WTC11 (cell line): ENCODE measurements around the gene OGG1.

Experiments
- ATF3 ChIP-seq: sonication (generic); formaldehyde crosslinking; conservative IDR thresholded peaks from 2 replicates; pipeline ENCODE4 v1.8.1; 2022; ENCODE audit warnings: mild to moderate bottlenecking, missing genetic modification reagents
- CREB1 ChIP-seq: sonication (generic); formaldehyde crosslinking; IDR thresholded peaks from 2 replicates; pipeline ENCODE4 v1.8.0; 2023; ENCODE audit warnings: mild to moderate bottlenecking, missing genetic modification reagents
- NR2C2 ChIP-seq: sonication (generic); formaldehyde crosslinking; IDR thresholded peaks from 2 replicates; pipeline ENCODE4 v1.8.0; 2022; ENCODE audit warnings: mild to moderate bottlenecking, missing genetic modification reagents
- STAT6 ChIP-seq: sonication (generic); formaldehyde crosslinking; conservative IDR thresholded peaks from 2 replicates; pipeline ENCODE4 v1.8.1; 2023; ENCODE audit warnings: mild to moderate bottlenecking, low read depth, missing genetic modification reagents, moderate library complexity
- TEAD4 ChIP-seq: sonication (generic); formaldehyde crosslinking; IDR thresholded peaks from 2 replicates; pipeline ENCODE4 v1.8.0; 2022; ENCODE audit warnings: mild to moderate bottlenecking, missing genetic modification reagents
- TF ChIP-seq, protein P1 (sequence below): fragments of 200-600 bp; IDR thresholded peaks from 2 replicates; pipeline ENCODE4 v1.8.0; 2022; ENCODE audit warnings: antibody characterized with exemption

GRCh38 chr3:9718118-9718517, 31.6 kb upstream of the OGG1 start:
- TF ChIP-seq CREB1 (CRISPR knock-in tag) (no peak), TEAD4 (CRISPR knock-in tag) (no peak), ATF3 (CRISPR knock-in tag) (no peak), NR2C2 (no peak), STAT6 (CRISPR knock-in tag) (no peak)
- TF ChIP-seq, protein P1, sequence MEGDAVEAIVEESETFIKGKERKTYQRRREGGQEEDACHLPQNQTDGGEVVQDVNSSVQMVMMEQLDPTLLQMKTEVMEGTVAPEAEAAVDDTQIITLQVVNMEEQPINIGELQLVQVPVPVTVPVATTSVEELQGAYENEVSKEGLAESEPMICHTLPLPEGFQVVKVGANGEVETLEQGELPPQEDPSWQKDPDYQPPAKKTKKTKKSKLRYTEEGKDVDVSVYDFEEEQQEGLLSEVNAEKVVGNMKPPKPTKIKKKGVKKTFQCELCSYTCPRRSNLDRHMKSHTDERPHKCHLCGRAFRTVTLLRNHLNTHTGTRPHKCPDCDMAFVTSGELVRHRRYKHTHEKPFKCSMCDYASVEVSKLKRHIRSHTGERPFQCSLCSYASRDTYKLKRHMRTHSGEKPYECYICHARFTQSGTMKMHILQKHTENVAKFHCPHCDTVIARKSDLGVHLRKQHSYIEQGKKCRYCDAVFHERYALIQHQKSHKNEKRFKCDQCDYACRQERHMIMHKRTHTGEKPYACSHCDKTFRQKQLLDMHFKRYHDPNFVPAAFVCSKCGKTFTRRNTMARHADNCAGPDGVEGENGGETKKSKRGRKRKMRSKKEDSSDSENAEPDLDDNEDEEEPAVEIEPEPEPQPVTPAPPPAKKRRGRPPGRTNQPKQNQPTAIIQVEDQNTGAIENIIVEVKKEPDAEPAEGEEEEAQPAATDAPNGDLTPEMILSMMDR, result no peak
